ENCODE data around the gene NDUFAF7.
A peak's percentile ranks its signal among the peaks of the same experiment; 100 is the strongest.
"Not testable (repeated sequence)": the region's sequence is repeated elsewhere in the genome, so short reads cannot be mapped to it uniquely, and the experiment has no call there.

Gene NDUFAF7

DNA sequence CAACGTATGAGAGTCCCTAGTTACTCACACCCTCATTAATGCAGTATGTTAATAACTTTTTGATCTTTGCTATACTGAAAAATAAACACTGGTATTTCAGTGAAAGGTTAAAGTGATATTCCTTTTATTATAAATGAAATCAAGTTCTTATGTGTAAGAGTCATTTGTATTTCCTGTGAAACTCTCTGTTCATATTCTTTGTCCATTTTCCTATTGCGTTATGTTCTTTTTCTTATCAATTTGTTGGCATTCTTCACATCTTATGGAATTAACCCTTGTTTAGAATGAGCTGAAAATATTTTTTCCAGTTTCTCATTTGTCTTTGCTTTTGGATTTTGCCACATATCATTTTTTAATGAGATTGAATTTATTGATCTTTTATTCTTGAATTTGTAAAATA is 44.8 kb downstream of the NDUFAF7 start:
- H3K4me3 ChIP-seq (replicated peaks; ENCODE audit: low read depth, low read length), result no peak overlapping the region
- DNase-seq (ENCODE audit: extremely low read depth, low read depth), result no peak
- TF ChIP-seq, protein P1, sequence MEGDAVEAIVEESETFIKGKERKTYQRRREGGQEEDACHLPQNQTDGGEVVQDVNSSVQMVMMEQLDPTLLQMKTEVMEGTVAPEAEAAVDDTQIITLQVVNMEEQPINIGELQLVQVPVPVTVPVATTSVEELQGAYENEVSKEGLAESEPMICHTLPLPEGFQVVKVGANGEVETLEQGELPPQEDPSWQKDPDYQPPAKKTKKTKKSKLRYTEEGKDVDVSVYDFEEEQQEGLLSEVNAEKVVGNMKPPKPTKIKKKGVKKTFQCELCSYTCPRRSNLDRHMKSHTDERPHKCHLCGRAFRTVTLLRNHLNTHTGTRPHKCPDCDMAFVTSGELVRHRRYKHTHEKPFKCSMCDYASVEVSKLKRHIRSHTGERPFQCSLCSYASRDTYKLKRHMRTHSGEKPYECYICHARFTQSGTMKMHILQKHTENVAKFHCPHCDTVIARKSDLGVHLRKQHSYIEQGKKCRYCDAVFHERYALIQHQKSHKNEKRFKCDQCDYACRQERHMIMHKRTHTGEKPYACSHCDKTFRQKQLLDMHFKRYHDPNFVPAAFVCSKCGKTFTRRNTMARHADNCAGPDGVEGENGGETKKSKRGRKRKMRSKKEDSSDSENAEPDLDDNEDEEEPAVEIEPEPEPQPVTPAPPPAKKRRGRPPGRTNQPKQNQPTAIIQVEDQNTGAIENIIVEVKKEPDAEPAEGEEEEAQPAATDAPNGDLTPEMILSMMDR (IDR thresholded peaks at IDR 0.05; ENCODE audit: low read depth, low read length, missing control alignments), result no peak

GRCh38 chr2:37281916-37282315 is 50.5 kb downstream of the NDUFAF7 start:
- no peak for DNase-seq (ENCODE audit: extremely low read depth, low read depth)
- no peak overlapping the region for H3K4me3 ChIP-seq (replicated peaks; ENCODE audit: low read depth, low read length)
- TF ChIP-seq, protein P1 (IDR thresholded peaks at IDR 0.05; ENCODE audit: low read depth, low read length, missing control alignments), result no peak

DNA sequence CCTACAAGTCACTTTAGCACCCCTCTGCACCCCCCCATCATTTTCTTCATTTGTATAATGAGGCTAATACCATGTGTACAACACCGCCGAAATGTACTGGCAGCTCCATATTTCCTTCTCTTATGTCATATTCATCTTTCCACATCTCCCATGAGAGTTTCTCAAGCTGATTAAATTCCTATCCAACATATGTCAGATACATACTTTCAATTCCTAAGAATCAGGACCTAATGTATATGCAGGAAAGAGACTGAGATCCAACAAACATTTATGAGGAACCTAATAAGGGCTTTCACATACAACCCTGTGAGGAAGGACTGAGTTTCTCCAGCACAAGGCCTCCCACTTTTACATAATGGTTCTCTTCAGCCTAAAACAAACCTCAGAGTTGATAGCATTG is 51.3 kb downstream of the NDUFAF7 start:
- no peak overlapping the region for H3K4me3 ChIP-seq (replicated peaks; ENCODE audit: low read depth, low read length)
- TF ChIP-seq, protein P1 (IDR thresholded peaks at IDR 0.05; ENCODE audit: low read depth, low read length, missing control alignments), result no peak
- DNase-seq (ENCODE audit: extremely low read depth, low read depth), result no peak

GRCh38 chr2:37283207-37283606 is 51.7 kb downstream of the NDUFAF7 start:
- no peak overlapping the region for H3K4me3 ChIP-seq (replicated peaks; ENCODE audit: low read depth, low read length)
- TF ChIP-seq, protein P1 (IDR thresholded peaks at IDR 0.05; ENCODE audit: low read depth, low read length, missing control alignments), result no peak
- DNase-seq (ENCODE audit: extremely low read depth, low read depth), result peak; percentile 5

GRCh38 chr2:37284381-37284780 is 52.9 kb downstream of the NDUFAF7 start:
- H3K4me3 ChIP-seq (replicated peaks; ENCODE audit: low read depth, low read length), result no peak overlapping the region
- TF ChIP-seq, protein P1 (IDR thresholded peaks at IDR 0.05; ENCODE audit: low read depth, low read length, missing control alignments), result no peak
- DNase-seq (ENCODE audit: extremely low read depth, low read depth), result no peak

DNA sequence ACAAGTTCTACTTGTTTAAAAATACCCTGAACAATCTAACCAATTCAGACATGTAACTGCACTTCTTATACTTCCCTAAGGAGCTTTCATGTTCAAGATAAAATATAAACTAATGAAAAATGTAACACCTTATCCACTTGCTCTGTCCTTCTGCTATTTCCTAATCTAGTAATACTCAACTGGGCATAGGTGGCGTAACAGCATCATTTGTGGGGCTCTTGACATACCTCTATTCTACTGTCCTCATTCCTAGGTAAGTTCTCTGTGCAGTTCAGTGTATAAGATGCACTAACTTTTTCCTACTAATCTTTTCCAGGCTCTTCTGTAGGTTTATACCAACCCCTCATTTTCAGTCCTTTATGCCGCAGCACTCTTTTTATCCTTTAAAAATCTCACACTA is 56.5 kb downstream of the NDUFAF7 start:
- TF ChIP-seq, protein P1 (IDR thresholded peaks at IDR 0.05; ENCODE audit: low read depth, low read length, missing control alignments), result peak; percentile 7
- no peak for DNase-seq (ENCODE audit: extremely low read depth, low read depth)
- no peak overlapping the region for H3K4me3 ChIP-seq (replicated peaks; ENCODE audit: low read depth, low read length)

- no peak for DNase-seq (ENCODE audit: extremely low read depth, low read depth)
- H3K4me3 ChIP-seq (replicated peaks; ENCODE audit: low read depth, low read length), result no peak overlapping the region
- TF ChIP-seq, protein P1 (IDR thresholded peaks at IDR 0.05; ENCODE audit: low read depth, low read length, missing control alignments), result no peak
Observed at GRCh38 chr2:37291680-37292079, 60.2 kb downstream of the NDUFAF7 start.

DNA sequence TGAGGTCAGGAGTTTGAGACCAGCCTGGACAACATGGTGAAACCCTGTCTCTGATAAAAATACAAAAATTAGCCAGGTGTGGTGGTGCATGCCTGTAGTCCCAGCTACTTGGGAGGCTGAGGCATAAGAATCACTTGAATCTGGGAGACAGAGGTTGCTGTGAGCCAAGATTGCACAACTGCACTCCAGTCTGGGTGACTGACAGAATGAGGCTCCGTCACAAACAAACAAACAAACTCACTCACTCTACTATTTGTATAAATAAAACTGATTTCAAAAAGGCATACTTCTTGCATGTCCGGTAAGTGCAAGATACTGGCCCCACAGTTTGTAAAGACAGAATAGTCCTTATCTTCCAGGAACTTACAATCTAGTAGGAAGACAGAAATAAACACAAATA is 63.4 kb downstream of the NDUFAF7 start:
- not testable (repeated sequence) for H3K4me3 ChIP-seq (replicated peaks; ENCODE audit: low read depth, low read length); DNase-seq (ENCODE audit: extremely low read depth, low read depth)

All from HFF-Myc (cell line).